ENCODE measurements around the gene C10orf105. TPM values are rescaled to one million over a fixed set of nuclear protein-coding genes. Genes with fewer than 3 reads are reported as not detected.

The C10orf105 gene, protein sequence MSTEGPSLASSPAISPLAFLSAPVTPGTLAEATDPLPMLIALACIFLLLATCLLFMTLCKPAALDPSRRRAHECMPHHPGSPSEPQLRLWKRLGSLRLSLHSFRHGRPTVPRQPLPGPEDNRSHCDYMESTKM
- total RNA-seq: 0.11 and 0.18 TPM in 2 replicates

DNA sequence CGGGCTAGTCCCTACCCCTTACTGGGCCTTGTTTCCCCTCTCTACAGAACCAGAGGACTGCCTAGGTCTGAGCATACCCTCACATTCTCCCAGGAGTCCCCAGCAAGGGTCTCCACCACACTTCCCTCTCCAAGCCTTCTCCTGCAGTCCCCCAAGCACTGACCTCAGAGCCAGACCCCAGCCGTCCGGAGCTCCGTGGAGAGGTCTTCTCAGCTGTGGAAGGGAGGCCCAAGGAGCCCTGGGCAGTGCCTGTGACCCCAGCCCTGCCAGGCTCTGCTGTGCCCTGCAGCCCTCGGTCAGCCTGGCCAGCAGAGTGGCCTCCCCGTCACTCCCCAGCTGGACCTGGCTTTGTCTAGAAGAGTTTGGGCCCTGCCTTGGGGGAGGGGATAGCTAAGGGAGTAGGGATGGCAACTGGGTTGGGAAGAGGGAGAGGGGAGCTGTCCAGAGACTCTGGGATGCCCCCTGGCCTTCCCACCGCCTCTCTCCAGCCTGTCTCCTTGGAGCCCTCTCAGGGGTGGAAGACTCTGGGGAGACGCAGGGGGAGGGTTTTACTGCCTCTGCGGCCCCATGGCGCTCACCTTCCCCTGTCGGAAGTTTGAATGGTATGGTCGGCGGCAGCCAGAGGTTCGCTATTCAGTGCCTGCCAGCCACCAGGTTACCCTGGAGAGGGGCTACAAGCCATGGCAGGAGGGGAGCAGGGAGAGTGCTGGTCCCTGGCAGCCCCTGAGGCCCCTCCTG is at the start of gene C10orf105:
Gene C10orf105 (minus strand): TSS at position 315 of the 738 bp plus-strand sequence. CDS start 3,441 bp downstream, outside the sequence.
- no peak within 1 kb of the TSS for H3K27ac Mint-ChIP-seq
- peaks cover 25% of the 10 kb centered on the region for H3K4me1 Mint-ChIP-seq (ENCODE audit: low read depth)
- no peaks in the 10 kb centered on the region for H3K9me3 Mint-ChIP-seq
- intact Hi-C loops (cut with micrococcal nuclease): no loop called here
- no peak for DNase-seq (ENCODE audit: low spot score)
- H3K4me3 Mint-ChIP-seq (ENCODE audit: low read depth): no peak within 1 kb of the TSS
- no peaks in the 10 kb centered on the region for H3K27me3 Mint-ChIP-seq (ENCODE audit: low read depth)
- no peaks in the 10 kb centered on the region for H3K36me3 Mint-ChIP-seq (ENCODE audit: low read depth)

- DNase-seq (ENCODE audit: low spot score): no peak
- Mint-ChIP-seq H3K27me3 (ENCODE audit: low read depth) (no peaks in the 10 kb centered on the region), H3K36me3 (ENCODE audit: low read depth) (peaks cover 75% of the 10 kb centered on the region), H3K4me3 (ENCODE audit: low read depth) (peak overlapping the region; percentile 42), H3K9me3 (no peaks in the 10 kb centered on the region), H3K27ac (peak overlapping the region; percentile 97), H3K4me1 (ENCODE audit: low read depth) (peaks cover 60% of the 10 kb centered on the region)
- intact Hi-C loops (cut with micrococcal nuclease): loop anchor here (2.0 kb wide), 1 partner anchor 83 kb away; the partner anchor contains the start of gene PSAP
Measured at GRCh38 chr10:71767420-71768035, 48.0 kb upstream of the C10orf105 start.

GRCh38 chr10:71766717-71767419 is 47.3 kb upstream of the C10orf105 start:
- Mint-ChIP-seq H3K27ac (peak overlapping the region; percentile 70), H3K9me3 (no peaks in the 10 kb centered on the region), H3K36me3 (ENCODE audit: low read depth) (peaks cover 72% of the 10 kb centered on the region), H3K27me3 (ENCODE audit: low read depth) (no peaks in the 10 kb centered on the region), H3K4me1 (ENCODE audit: low read depth) (peaks cover 55% of the 10 kb centered on the region), H3K4me3 (ENCODE audit: low read depth) (no peak overlapping the region)
- intact Hi-C loops (cut with micrococcal nuclease): no loop called here
- DNase-seq (ENCODE audit: low spot score): no peak

DNA sequence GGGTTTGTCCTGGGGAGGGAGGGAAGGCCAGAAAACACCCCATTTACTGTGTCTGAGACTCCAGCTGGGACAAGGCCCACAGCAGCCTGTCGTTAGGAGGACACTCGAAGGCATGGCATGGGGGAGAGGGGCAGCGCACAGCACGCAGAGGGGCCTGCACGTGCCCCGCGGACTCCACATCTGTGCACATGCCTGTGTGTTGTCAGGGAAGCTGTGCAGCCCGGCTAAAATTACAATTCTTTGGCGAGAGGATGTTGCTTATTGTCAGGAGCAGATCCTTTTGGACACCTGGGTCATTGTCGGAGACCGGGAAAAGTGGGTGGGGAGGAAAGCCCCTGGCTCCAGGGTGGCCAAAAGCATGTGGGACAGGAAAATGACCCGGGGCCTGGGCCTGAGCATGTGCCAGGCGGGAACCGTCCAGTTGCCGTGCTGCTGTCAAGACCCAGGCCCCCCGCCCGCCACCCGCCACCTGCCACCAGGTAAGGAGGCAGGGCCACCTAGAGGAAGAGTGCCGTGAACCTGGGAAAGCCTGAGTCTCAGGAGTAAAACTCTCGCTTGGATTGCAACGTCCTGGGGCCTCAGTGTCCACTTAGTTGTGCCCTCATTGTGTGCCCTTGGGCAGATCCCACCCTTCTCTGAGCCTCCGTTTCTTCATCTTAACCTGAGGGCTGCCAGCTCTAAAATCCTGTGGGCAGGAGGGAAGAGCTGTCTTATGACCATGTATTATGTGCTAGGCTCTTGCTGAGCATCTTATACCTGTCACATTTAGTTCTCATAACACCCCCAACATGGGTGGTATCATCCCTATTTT is 46.5 kb upstream of the C10orf105 start:
- H3K9me3 Mint-ChIP-seq: no peaks in the 10 kb centered on the region
- peaks cover 52% of the 10 kb centered on the region for H3K4me1 Mint-ChIP-seq (ENCODE audit: low read depth)
- intact Hi-C loops (cut with micrococcal nuclease): no loop called here
- H3K27ac Mint-ChIP-seq: no peak overlapping the region
- no peak for DNase-seq (ENCODE audit: low spot score)
- peaks cover 71% of the 10 kb centered on the region for H3K36me3 Mint-ChIP-seq (ENCODE audit: low read depth)
- H3K27me3 Mint-ChIP-seq (ENCODE audit: low read depth): no peaks in the 10 kb centered on the region
- no peak overlapping the region for H3K4me3 Mint-ChIP-seq (ENCODE audit: low read depth)

GRCh38 chr10:71765176-71765904 is 45.8 kb upstream of the C10orf105 start:
- H3K36me3 Mint-ChIP-seq (ENCODE audit: low read depth): peaks cover 73% of the 10 kb centered on the region
- H3K4me3 Mint-ChIP-seq (ENCODE audit: low read depth): no peak overlapping the region
- DNase-seq (ENCODE audit: low spot score): no peak
- H3K9me3 Mint-ChIP-seq: no peaks in the 10 kb centered on the region
- H3K4me1 Mint-ChIP-seq (ENCODE audit: low read depth): peaks cover 51% of the 10 kb centered on the region
- intact Hi-C loops (cut with micrococcal nuclease): no loop called here
- peak overlapping the region; percentile 58 for H3K27ac Mint-ChIP-seq
- no peaks in the 10 kb centered on the region for H3K27me3 Mint-ChIP-seq (ENCODE audit: low read depth)

DNA sequence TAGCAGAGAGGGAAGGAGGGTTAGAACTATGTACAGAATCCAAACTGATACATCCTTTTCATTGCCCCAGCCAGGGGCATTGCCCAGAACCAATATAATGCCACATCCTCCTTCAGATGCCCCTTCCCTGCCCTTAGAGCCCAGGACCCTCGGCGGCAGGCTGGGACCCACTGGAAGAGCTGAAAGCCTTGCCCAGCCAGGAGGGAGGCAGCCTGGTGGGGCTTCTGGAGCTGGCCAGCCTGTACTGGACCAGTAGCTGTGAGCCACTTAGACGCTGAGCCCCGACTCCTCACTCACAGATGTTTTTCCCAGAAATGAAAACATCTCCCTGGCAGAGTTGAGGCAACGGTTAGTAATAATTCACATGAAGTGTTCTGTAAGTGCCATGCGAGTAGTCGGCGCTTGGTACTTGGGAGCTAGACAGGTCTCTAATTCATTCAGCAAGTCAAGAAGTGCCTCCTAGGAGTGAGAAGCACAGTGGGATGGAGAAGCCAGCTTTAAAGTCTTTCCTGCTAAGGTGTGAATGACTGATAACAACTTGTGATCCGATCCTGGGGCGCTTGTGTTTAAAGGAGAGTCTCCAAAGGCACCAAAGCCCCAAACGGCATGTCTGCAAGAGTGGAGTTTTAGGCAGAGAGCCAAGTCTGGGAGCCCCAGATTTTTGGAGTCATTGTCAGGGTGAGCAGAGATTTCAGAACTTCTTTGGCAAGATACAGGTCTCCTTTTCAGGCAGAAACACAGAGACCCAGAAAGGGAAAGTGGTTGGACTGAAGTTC is 44.0 kb upstream of the C10orf105 start:
- no peaks in the 10 kb centered on the region for H3K9me3 Mint-ChIP-seq
- intact Hi-C loops (cut with micrococcal nuclease): no loop called here
- H3K4me1 Mint-ChIP-seq (ENCODE audit: low read depth): peaks cover 39% of the 10 kb centered on the region
- H3K4me3 Mint-ChIP-seq (ENCODE audit: low read depth): no peak overlapping the region
- no peak for DNase-seq (ENCODE audit: low spot score)
- peaks cover 63% of the 10 kb centered on the region for H3K36me3 Mint-ChIP-seq (ENCODE audit: low read depth)
- H3K27ac Mint-ChIP-seq: no peak overlapping the region
- no peaks in the 10 kb centered on the region for H3K27me3 Mint-ChIP-seq (ENCODE audit: low read depth)

DNA sequence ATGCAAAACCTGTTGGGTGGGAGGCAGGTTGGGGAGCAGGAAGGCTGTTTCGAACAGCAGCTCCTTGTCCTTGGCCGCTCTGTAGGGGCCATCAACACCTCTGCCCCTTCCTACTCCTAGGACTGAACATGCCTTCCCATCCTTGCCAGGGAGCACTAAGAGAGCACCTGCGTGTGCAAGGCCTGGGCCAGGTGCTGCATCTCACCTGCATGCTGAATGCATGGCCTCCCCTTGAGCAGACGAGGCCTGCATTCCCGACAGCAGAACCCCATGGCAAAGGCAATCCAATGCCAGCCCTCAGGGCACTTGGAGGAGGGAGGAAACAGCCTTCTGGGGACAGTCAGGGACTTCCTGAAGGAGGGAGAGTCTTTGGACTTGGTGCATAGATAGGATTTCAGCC is 42.7 kb upstream of the C10orf105 start:
- Mint-ChIP-seq H3K4me3 (ENCODE audit: low read depth) (no peak overlapping the region), H3K27me3 (ENCODE audit: low read depth) (no peaks in the 10 kb centered on the region), H3K27ac (no peak overlapping the region), H3K9me3 (no peaks in the 10 kb centered on the region), H3K36me3 (ENCODE audit: low read depth) (peaks cover 65% of the 10 kb centered on the region), H3K4me1 (ENCODE audit: low read depth) (peaks cover 39% of the 10 kb centered on the region)
- intact Hi-C loops (cut with micrococcal nuclease): no loop called here
- DNase-seq (ENCODE audit: low spot score): no peak

GRCh38 chr10:71761541-71762113 is 42.0 kb upstream of the C10orf105 start:
- no peak overlapping the region for H3K27ac Mint-ChIP-seq
- DNase-seq (ENCODE audit: low spot score): no peak
- H3K9me3 Mint-ChIP-seq: no peaks in the 10 kb centered on the region
- peaks cover 39% of the 10 kb centered on the region for H3K4me1 Mint-ChIP-seq (ENCODE audit: low read depth)
- no peaks in the 10 kb centered on the region for H3K27me3 Mint-ChIP-seq (ENCODE audit: low read depth)
- H3K36me3 Mint-ChIP-seq (ENCODE audit: low read depth): peaks cover 63% of the 10 kb centered on the region
- intact Hi-C loops (cut with micrococcal nuclease): no loop called here
- H3K4me3 Mint-ChIP-seq (ENCODE audit: low read depth): no peak overlapping the region

- H3K27me3 Mint-ChIP-seq (ENCODE audit: low read depth): no peaks in the 10 kb centered on the region
- intact Hi-C loops (cut with micrococcal nuclease): no loop called here
- H3K4me1 Mint-ChIP-seq (ENCODE audit: low read depth): peaks cover 40% of the 10 kb centered on the region
- DNase-seq (ENCODE audit: low spot score): no peak
- H3K27ac Mint-ChIP-seq: peak overlapping the region; percentile 1
- H3K4me3 Mint-ChIP-seq (ENCODE audit: low read depth): no peak overlapping the region
- H3K36me3 Mint-ChIP-seq (ENCODE audit: low read depth): peaks cover 65% of the 10 kb centered on the region
- no peaks in the 10 kb centered on the region for H3K9me3 Mint-ChIP-seq
Measured at GRCh38 chr10:71761105-71761511, 41.5 kb upstream of the C10orf105 start.

- Mint-ChIP-seq H3K27ac (peak overlapping the region; percentile 68), H3K9me3 (no peaks in the 10 kb centered on the region), H3K4me3 (ENCODE audit: low read depth) (peak overlapping the region; percentile 5), H3K4me1 (ENCODE audit: low read depth) (peaks cover 52% of the 10 kb centered on the region), H3K36me3 (ENCODE audit: low read depth) (peaks cover 68% of the 10 kb centered on the region), H3K27me3 (ENCODE audit: low read depth) (no peaks in the 10 kb centered on the region)
- no peak for DNase-seq (ENCODE audit: low spot score)
- intact Hi-C loops (cut with micrococcal nuclease): loop anchor here (1.0 kb wide), 1 partner anchor 12 kb away; no protein-coding TSS in a partner anchor
Measured at GRCh38 chr10:71757399-71757922, 37.9 kb upstream of the C10orf105 start.

All from activated T-helper 2 cell treated with anti-CD3 and anti-CD28 coated beads, Interferon-gamma antibody, Interleukin-2, Interleukin-4, amounts not matched to agents 10 μg/mL and 5 μg/mL and 100 μg/mL, durations not matched to agents 14 hours and 24 hours and 36 hours (primary cell).